GM12874 (cell line): ENCODE data around the gene NECAB2.

Experiments
- CTCF ChIP-seq: IDR thresholded peaks from 2 replicates; pipeline ENCODE4 v1.5.1; 2011; ENCODE audit warnings: low read depth, mild to moderate bottlenecking, control low read depth, low read length, moderate library complexity; ENCODE audit not compliant: insufficient read depth

NECAB2 gene

GRCh38 chr16:83995754-83996153, 27.7 kb downstream of the NECAB2 start:
- no peak for TF ChIP-seq CTCF

GRCh38 chr16:83996481-83997252, 28.6 kb downstream of the NECAB2 start:
- 0 out of 2 replicates have a peak, but pooled peaks have one; percentile 32 for TF ChIP-seq CTCF

GRCh38 chr16:83998091-83998490, 30.0 kb downstream of the NECAB2 start:
- TF ChIP-seq CTCF = no peak

GRCh38 chr16:84000989-84001642, 33.1 kb downstream of the NECAB2 start:
- no peak for TF ChIP-seq CTCF

- no peak for TF ChIP-seq CTCF
Measured at GRCh38 chr16:84001726-84002125, 33.7 kb downstream of the NECAB2 start.

GRCh38 chr16:84003038-84003437, 35.0 kb downstream of the NECAB2 start:
- TF ChIP-seq CTCF = no peak

- no peak for TF ChIP-seq CTCF
Measured at GRCh38 chr16:84004442-84004841, 36.4 kb downstream of the NECAB2 start.
